ENCODE data around the gene LETM1.

LETM1 gene

DNA sequence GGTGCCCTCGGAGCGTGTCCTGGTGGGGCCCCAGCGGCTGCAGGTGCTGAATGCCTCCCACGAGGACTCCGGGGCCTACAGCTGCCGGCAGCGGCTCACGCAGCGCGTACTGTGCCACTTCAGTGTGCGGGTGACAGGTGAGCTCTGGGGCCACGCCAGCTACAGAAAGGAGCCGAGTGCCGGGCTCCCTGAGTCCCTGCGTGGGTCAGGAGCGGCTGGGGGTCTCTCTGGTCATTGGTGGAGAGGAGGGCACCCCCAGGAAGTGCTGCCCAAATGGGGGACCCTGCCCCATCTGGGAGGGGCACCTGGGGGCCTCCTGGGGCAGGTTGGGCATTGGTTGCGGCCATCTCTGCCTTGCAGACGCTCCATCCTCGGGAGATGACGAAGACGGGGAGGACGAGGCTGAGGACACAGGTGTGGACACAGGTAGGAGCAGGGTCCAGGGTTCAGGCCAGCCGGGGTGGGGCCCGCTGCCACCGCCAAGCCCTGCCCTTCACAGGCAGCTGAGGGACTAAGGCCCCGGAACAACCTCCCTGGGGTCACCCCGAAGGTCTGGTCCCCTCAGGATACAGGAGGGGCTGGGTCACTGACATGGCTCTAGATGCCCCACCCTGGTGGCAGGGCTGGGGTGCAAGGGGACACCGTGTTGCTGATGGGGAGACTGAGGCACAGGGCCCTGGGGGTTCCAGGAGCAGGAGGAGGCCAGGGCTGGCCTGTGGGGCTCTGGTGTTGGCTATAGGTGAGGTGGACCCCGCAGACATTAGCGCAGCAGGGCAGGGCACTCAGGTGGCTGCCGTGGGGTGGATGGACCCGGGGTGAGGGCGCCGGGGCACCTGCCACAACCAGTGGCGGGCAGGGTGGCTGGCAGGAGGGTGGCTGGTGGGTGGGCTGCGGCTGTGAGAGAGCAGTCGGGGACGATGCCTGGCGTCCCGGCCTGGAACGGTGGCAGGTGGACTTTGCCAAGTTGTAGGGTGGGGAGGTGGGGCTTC lies 56.3 kb downstream of the LETM1 start:
- Mint-ChIP-seq H3K27me3 (peaks cover 31 to 55% of the 10 kb centered on the region in 2 donors), H3K9me3 (no peaks in the 10 kb centered on the region), H3K36me3 (no peaks in the 10 kb centered on the region), H3K4me1 (peaks cover 4 to 9% of the 10 kb centered on the region in 2 donors), H3K27ac (no peak overlapping the region), H3K4me3 (no peak overlapping the region)
- no peak for DNase-seq
- ATAC-seq (replicated peaks): no peak

DNA sequence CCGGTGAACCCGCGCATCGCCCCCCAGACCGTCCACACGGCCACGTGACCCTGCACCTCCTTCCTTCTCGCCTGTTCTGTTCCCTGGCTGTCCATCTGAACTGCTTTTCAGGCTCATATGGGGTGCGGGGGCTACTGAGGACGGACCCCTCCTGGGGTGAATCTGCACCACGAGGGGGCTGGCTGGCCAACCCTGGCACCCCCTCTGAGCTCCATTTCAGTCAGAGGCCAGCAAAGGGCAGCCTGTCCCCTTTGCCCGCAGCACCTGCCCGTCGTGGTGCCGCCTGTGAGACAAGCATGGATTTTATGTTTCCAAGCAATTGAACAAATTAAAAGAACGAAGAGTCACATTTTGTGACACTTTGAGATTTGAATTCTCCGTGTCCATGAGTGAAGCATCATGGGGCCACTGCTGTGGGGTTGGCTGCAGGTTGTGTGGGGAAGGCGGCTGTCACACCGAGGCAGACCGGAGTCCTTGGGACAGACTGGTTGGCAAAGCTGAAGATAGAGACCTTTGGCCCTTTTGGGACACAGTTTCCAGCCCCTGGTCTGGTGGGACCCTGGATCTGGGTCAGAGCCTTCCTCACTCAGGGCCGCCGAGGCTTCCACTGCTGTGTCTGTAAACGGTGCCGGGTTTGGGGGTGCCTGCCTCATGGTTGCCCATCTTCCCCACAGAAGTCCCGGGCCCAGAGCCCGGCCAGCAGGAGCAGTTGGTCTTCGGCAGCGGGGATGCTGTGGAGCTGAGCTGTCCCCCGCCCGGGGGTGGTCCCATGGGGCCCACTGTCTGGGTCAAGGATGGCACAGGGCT lies 57.2 kb downstream of the LETM1 start:
- ATAC-seq (replicated peaks) (no peak), DNase-seq (no peak)
- Mint-ChIP-seq H3K27ac (no peak overlapping the region), H3K9me3 (no peaks in the 10 kb centered on the region), H3K36me3 (no peaks in the 10 kb centered on the region), H3K4me1 (peaks cover 4 to 9% of the 10 kb centered on the region in 2 donors), H3K27me3 (peaks cover 31 to 55% of the 10 kb centered on the region in 2 donors), H3K4me3 (no peak overlapping the region)

GRCh38 chr4:1797861-1798579 lies 57.9 kb downstream of the LETM1 start:
- peaks cover 4 to 9% of the 10 kb centered on the region in 2 donors for H3K4me1 Mint-ChIP-seq
- ATAC-seq (replicated peaks) (no peak), DNase-seq (no peak)
- H3K27ac Mint-ChIP-seq: no peak overlapping the region
- peaks cover 31 to 55% of the 10 kb centered on the region in 2 donors for H3K27me3 Mint-ChIP-seq
- no peaks in the 10 kb centered on the region for H3K36me3 Mint-ChIP-seq
- H3K9me3 Mint-ChIP-seq: no peaks in the 10 kb centered on the region
- no peak overlapping the region for H3K4me3 Mint-ChIP-seq

GRCh38 chr4:1797298-1797860 lies 58.6 kb downstream of the LETM1 start:
- peaks cover 4 to 9% of the 10 kb centered on the region in 2 donors for H3K4me1 Mint-ChIP-seq
- DNase-seq: no peak
- peaks cover 31 to 55% of the 10 kb centered on the region in 2 donors for H3K27me3 Mint-ChIP-seq
- no peaks in the 10 kb centered on the region for H3K9me3 Mint-ChIP-seq
- H3K36me3 Mint-ChIP-seq: no peaks in the 10 kb centered on the region
- no peak overlapping the region for H3K4me3 Mint-ChIP-seq
- ATAC-seq (replicated peaks): no peak
- no peak overlapping the region for H3K27ac Mint-ChIP-seq

GRCh38 chr4:1796486-1797204 lies 59.3 kb downstream of the LETM1 start:
- ATAC-seq (replicated peaks): no peak
- Mint-ChIP-seq H3K4me1 (peaks cover 4 to 9% of the 10 kb centered on the region in 2 donors), H3K27ac (no peak overlapping the region), H3K36me3 (no peaks in the 10 kb centered on the region), H3K4me3 (no peak overlapping the region), H3K27me3 (peaks cover 31 to 59% of the 10 kb centered on the region in 2 donors), H3K9me3 (no peaks in the 10 kb centered on the region)
- no peak for DNase-seq

DNA sequence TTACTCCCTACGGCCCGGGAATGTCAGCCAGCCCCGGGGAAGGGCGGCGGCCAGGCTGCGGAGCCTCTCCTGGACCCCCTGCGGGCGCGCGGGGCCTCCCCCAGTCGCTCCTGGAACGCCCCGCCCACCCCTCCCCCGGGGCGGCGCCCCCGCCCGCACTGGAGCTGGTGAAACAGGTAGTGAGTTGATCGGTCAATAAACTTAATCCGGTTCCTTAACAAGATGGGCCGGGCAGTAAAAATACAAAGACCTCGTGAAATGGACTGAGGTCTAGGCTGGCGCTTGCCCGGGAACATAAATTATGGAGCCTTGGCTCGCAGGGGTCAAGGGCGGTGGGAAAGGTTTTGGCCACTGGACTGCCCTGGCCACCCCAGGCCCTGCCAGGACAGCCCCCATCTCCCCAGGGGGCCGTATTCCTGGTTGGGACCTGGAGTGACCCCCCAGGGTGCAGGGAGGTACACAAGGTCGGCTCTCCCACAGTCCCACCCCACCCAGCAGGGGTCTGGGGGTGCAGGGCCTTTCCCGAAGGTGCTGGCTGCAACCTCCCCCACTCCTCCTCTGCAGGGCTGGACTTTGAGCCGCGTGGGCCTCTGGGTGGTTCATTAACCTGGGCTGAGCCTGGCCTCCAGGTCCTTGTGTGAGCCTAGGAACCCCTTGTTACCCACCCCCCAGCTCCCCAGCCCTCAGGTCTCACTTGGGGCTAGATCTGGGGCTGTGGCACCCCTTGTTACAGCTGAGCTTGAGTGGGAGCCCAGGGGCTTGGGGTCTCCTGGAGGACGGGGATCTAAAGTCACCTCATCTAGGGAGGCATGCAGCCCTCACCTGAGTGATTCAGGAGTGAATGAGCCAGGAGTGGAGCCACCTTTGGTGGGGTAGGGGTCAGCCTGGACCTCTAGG lies 60.4 kb downstream of the LETM1 start:
- H3K27me3 Mint-ChIP-seq: peaks cover 30 to 60% of the 10 kb centered on the region in 2 donors

GRCh38 chr4:1794809-1795298 lies 61.1 kb downstream of the LETM1 start:
- no peaks in the 10 kb centered on the region for H3K36me3 Mint-ChIP-seq
- H3K9me3 Mint-ChIP-seq: no peaks in the 10 kb centered on the region
- peaks cover 24 to 58% of the 10 kb centered on the region in 2 donors for H3K27me3 Mint-ChIP-seq
- peaks cover 6 to 9% of the 10 kb centered on the region in 2 donors for H3K4me1 Mint-ChIP-seq
- DNase-seq (no peak), ATAC-seq (replicated peaks) (no peak)
- peak overlapping the region in 1 of 2 donors; percentile 54 for H3K4me3 Mint-ChIP-seq
- H3K27ac Mint-ChIP-seq: no peak overlapping the region

More for the DNA sequence above, 60.4 kb downstream of the LETM1 start:
- ATAC-seq (replicated peaks) (no peak), DNase-seq (no peak)
- no peaks in the 10 kb centered on the region for H3K9me3 Mint-ChIP-seq
- no peaks in the 10 kb centered on the region for H3K36me3 Mint-ChIP-seq
- H3K4me3 Mint-ChIP-seq: peak overlapping the region in 1 of 2 donors; percentile 54
- H3K27ac Mint-ChIP-seq: no peak overlapping the region
- peaks cover 6 to 9% of the 10 kb centered on the region in 2 donors for H3K4me1 Mint-ChIP-seq

DNA sequence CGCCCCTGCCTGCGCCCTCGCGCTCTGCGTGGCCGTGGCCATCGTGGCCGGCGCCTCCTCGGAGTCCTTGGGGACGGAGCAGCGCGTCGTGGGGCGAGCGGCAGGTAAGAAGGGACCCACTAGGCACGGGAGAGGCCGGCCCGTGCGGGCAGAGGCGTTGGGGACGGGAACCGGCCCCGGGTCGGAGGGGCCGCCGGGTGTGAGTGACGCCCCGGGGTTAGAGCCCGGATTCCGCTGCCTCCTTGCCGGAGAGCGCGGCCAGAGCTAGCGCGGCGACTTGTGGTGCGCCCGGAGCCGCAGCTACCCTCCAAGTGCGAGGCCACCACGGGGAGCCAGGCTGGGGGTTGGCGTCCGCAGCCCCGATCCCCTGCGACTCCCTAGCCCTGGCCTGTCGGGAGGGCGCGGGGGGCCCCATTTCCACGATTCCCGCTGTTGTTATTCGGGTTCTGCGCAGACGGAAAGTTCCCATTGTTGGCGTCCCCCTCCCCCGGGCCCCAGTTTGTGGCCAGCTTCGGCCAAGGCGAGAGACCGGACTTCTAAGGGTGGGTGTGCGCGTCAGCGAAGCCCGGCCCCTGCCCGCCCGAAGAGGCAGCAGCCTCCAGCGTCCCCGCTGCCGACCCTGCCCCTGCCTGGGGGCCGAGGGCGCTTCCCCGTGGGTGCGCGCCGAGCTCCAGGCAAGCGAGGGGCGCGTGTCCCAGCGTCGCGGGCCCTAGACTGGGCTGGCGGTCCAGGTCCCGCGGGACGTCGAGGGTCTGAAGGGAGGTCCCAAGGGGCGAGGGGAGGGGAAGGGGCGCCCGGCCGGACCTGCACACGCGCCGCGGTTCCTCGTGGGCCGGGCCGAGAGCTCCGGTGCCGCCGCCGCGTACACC lies 61.8 kb downstream of the LETM1 start:
- H3K9me3 Mint-ChIP-seq: no peaks in the 10 kb centered on the region
- H3K36me3 Mint-ChIP-seq: no peaks in the 10 kb centered on the region
- DNase-seq (no peak), ATAC-seq (replicated peaks) (peak in 1 of 2 donors; percentile 8)
- peaks cover 19 to 51% of the 10 kb centered on the region in 2 donors for H3K27me3 Mint-ChIP-seq
- H3K27ac Mint-ChIP-seq: no peak overlapping the region
- H3K4me1 Mint-ChIP-seq: peaks cover 6 to 9% of the 10 kb centered on the region in 2 donors
- H3K4me3 Mint-ChIP-seq: peak overlapping the region in 1 of 2 donors; percentile 3

DNA sequence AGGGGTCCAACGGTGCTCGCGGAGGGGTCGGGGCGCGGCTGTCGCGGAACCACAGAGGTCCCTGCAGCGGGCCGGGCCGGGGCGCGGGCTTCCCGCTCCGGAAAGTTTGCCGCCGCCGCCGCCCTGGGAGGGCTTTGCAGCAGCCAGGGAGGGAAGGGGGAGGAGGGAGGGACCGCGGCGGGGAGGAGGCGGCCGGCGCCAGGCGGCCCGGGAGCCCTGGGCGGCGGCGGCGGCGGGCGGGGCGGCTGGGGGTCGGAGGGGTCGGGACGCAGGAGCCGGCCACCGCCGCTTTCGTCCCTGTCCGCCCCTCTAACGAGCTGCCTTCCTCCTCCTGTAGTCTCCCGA lies 62.5 kb downstream of the LETM1 start:
- ATAC-seq (replicated peaks) (peak; percentile 45 to 54), DNase-seq (no peak)
- Mint-ChIP-seq H3K27ac (no peak overlapping the region), H3K36me3 (no peaks in the 10 kb centered on the region), H3K27me3 (peaks cover 14 to 44% of the 10 kb centered on the region in 2 donors), H3K4me3 (no peak overlapping the region), H3K9me3 (no peaks in the 10 kb centered on the region), H3K4me1 (peaks cover 6 to 9% of the 10 kb centered on the region in 2 donors)

GRCh38 chr4:1792832-1793495 lies 63.0 kb downstream of the LETM1 start, which contains the start of gene FGFR3:
FGFR3 (plus strand) TSS chr4:1793293; CDS start chr4:1793935, 642 bp downstream.
- no peaks in the 10 kb centered on the region for H3K9me3 Mint-ChIP-seq
- peak; percentile 78 to 84 for ATAC-seq (replicated peaks)
- peaks cover 12 to 40% of the 10 kb centered on the region in 2 donors for H3K27me3 Mint-ChIP-seq
- H3K27ac Mint-ChIP-seq: no peak within 1 kb of the TSS
- H3K4me1 Mint-ChIP-seq: peaks cover 6 to 9% of the 10 kb centered on the region in 2 donors
- no peak for DNase-seq
- peak within 1 kb of the TSS in 1 of 2 donors; percentile 22 for H3K4me3 Mint-ChIP-seq
- no peaks in the 10 kb centered on the region for H3K36me3 Mint-ChIP-seq

- Mint-ChIP-seq H3K27ac (no peak overlapping the region), H3K4me3 (peak overlapping the region in 1 of 2 donors; percentile 22), H3K36me3 (no peaks in the 10 kb centered on the region), H3K9me3 (no peaks in the 10 kb centered on the region), H3K4me1 (peaks cover 6 to 9% of the 10 kb centered on the region in 2 donors), H3K27me3 (peaks cover 12 to 33% of the 10 kb centered on the region in 2 donors)
- no peak for DNase-seq
- ATAC-seq (replicated peaks): peak in 1 of 2 donors; percentile 4
These were observed 63.7 kb downstream of the LETM1 start for GRCh38 chr4:1792158-1792831.
